GM21367 (cell line): ENCODE measurements around the gene CABP1.

Experiments used
- ATAC-seq: cut with Tn5 transposase; IDR thresholded peaks from one replicate; pipeline ENCODE4 v1.9.1; 2021; ENCODE audit not compliant: unreplicated experiment

Gene CABP1

DNA sequence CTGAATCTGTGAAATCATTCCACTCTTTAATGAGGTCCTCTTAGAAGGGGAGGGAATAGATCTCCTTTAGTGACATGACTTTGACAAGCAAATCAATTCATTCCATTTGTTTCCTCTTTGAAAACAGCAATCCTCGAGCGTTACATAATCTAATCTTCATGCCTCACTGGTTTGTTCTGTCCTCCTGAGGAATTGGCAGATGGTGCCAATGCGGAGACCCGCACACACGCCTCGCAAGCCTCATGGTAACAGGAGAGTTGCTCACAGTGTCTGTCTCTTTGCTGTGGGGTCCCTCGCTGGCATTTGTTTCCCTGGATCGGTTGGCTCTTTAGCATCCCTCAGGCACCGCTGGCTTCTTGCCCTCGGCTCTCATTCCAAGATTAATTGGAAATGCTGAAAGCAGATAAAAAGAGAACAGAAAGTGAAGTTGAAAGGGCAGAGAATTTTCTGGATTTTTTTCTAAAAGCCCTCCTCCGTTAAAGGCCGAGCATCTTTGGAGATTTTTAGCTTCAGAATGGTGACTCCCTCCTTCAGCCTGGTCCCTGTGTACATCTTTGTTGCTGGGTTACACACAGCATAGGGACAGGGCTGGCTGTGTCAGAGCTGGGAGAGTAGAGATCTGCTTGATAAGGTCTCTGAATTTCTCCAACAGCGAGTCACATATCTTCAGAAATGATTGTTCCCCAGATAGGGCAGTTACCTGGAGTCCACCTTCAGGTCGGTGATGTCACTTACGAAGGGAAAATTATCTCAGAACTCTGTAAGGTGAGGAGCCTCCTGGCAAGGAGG, 10.1 kb upstream of the CABP1 start:
- ATAC-seq, result no peak

DNA sequence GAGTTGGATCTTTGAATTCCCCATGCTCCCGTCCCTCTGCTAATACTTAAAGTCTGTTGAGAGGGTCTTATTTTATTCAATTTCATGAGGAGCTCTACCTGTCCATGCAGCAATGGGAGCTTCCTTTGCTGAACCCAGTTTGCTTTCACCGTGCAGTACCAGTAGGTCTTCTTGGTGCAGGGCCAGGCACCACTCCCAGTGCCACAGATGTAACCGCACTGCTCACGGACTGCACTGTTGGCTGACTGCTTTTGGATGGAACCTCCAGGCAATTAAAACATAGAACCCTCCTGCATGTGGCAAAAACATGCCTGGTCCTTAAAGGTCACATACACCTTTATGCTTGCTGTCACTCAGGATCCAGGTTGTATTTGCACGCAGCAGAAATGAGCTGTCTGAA, 9.3 kb upstream of the CABP1 start:
- ATAC-seq, result no peak

DNA sequence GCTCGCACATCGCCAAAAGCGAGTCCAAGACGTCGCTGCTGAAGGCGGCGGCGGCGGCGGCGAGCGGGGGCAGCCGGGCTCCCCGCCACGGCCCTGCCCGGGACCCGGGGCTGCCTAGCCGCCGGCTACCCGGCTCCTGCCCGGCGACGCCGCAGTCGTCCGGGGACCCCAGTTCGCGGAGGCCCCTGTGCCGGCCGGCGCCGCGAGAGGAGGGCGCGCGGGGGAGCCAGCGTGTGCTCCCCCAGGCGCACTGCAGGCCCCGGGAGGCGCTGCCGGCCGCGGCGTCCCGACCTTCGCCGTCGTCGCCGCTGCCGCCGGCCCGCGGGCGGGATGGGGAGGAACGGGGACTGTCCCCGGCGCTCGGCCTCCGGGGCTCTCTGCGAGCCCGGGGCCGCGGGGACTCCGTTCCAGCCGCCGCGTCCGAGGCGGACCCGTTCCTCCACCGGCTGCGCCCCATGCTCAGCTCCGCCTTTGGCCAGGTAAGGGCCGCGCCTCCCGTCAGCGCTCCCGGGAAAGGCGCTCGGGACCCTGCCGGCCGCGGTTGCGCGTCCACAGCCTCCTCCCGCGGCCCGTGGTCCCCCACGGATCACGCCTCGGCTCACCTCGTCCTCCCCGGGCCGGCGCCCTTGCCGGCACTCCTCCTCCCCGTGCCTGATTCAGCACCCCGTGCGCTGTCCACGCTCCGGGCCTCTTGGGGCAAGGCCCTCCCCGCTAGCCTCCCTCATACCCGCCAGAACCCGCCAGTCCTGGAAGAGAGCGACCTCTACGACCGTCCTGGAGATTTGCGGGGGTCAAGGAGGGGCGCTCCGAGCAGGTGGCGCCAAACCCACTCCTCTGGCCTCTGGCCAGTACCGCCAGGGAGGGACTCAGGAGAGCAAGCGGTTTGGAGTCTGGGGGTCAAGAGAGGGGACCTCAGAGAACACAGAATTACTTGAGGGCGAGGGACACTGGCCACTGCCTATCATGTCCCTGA, 721 bp downstream of the CABP1 start:
- no peak for ATAC-seq

DNA sequence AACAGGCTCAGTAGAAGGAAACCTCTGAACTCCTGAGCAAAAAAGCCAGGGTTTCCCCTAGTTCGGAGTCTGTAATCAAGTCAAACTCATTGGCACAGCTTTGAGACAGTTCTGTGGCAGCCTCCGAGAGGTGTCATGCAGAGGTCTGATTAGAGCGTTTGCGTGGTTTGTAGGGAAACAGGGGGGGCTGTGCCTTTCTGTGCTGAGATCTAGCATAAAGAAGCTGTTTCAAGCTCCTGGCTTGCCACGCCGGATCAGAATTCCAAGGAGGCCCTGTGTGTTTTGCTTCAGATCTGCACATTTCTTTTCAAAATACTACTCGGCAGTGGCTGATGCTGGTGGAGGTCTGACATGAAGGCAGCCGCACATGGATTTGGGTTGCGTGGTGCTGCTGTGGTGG, 1.7 kb downstream of the CABP1 start:
- ATAC-seq, result no peak

DNA sequence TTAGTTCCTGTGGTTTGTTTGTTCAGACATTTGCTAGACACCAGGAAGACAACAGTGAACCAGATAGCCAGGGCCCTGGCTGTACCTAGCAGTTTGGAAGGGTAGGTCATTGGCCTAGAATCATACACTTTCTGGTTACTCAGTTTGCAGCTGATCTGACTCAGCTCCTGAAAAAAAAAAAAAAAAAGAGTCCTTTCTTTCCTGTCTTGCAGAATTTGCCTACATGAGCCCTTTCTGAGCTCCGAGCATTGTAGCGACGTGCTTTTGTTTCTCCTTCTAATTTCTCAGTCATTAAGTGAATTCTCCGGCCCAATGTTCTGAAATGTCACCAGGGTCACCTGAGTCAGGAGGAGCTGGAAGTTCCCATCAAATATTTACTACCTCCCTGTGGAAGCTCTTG, 2.4 kb downstream of the CABP1 start:
- ATAC-seq, result no peak

DNA sequence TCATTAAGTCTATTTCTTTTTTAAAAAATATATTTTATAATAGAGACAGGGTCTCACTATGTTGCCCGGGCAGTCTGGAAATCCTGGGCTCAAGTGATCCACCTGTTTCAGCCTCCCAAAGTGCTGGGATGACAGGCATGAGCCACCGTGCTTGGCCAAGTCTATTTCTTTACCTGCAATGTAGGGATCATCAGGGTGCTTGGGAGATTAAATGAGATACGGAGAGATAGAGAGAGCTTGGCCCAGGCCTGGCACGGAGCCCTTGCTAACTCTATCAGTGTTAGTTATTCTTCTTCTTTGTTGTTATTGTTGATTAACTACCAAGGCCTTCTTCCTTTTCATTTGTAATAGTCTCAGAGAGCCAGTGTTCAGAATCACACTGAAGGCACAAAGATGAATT, 3.1 kb downstream of the CABP1 start:
- no peak for ATAC-seq

DNA sequence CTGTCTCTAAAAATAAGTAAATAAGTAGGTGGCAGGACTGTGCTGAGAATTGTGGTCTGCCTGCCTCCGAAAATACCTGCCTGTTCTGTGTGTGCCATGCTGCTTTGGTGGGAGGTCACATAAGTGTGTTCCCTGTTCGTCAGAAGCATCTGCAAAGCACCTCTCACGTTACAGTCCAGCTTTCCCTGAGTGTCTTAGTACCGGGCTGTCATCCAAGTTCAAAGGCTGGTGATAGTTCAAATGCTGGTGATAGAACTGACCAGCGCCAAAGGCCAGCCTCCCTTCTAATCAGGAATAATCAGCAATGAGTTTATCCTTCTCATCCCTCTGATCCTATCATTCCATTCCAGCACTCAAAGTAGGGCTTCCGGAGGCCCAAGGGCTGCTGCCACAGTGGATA, 5.6 kb downstream of the CABP1 start:
- no peak for ATAC-seq

DNA sequence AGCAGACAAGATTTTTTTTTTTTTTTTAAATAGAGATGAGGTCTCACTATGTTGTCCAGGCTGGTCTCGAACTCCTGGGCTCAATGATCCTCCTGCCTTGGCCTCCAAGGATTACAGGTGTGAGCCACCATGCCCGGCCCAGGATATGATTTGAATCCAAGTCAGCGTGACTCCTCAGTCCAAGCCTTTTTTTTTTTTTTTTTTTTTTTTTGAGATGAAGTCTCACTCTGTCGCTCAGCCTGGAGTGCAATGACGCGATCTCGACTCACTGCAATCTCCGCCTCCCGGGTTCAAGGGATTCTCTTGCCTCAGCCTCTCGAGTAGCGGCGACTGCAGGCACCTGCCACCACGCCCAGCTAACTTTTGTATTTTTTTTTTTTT, 6.9 kb downstream of the CABP1 start:
- no peak for ATAC-seq

DNA sequence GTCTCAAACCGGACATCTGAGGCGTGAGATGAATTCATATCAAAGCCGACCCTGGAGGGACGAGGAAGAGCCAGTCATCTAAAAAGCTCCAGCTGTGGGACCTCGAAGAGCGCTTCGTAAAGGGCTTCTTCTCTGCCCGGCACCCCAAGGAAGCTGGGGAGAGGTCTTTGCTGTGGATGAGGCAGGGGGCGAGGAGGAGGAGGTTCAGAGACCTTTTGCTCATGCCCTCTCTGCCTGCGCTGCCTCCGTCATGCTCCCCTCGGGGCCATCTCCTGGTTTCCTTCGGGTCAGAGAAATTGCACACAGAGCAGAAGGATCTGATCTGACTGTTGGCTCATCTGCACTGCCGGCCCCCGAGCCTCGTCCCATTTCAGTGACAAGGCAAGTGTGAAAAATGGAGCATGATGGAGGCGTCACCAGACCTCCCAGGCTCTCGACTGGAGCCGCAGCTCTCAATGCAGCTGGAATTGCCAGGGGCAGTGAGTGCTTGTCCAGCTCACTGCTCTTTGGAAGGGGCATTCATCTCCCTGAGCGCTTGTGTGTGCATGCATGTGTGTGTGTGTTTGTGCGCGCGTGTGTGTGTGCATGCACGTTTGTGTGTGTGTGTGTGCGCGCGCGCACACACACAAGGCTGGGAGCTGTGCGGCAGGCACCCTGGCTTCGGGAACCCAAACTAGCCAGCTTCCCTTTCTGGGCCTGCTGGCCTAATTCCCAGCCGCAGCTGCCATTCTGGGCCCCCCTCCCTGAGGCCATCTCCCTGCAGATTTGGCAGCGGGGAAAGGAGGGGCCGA, 9.2 kb downstream of the CABP1 start:
- no peak for ATAC-seq

DNA sequence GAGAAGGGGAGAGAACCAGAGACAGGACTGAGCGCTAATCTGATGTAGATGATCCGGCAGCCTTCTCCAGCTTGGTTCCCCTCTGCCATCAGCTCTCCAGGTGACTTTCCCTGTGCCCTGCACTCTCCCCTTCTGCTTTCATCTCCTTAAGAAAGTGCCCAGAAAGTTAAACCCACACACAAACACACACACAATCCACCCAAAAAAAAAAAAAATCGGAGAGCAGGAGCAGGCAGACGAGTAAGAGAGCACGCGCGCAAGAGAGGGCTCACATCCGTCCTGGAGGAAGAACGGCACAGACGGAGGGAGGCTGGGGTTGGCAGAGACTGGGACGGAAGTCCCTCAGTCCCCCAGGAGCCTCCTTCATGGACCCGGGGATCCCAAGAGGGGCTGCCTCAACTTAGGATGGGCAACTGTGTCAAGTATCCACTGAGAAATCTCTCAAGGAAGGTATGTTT, 9.8 kb downstream of the CABP1 start:
- ATAC-seq, result no peak

DNA sequence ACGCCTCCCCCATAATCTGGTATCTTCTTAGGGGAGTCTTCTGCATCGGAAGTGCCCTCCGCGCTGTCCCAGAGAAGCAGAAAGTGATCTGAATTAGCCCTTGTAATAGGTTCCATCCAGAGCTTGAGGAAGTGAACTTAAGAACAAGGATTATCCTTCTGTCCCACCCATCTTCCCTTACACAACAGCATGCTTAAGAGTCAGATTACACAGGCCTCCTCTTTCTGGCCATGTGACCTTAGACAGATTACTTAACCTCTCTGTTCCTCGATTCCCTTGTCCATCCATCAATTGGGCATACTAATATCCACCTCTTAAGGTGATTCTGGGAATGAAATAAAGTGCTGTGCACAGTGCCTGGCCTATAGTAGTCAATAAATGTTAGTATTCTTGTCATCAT, 11.4 kb downstream of the CABP1 start:
- no peak for ATAC-seq

DNA sequence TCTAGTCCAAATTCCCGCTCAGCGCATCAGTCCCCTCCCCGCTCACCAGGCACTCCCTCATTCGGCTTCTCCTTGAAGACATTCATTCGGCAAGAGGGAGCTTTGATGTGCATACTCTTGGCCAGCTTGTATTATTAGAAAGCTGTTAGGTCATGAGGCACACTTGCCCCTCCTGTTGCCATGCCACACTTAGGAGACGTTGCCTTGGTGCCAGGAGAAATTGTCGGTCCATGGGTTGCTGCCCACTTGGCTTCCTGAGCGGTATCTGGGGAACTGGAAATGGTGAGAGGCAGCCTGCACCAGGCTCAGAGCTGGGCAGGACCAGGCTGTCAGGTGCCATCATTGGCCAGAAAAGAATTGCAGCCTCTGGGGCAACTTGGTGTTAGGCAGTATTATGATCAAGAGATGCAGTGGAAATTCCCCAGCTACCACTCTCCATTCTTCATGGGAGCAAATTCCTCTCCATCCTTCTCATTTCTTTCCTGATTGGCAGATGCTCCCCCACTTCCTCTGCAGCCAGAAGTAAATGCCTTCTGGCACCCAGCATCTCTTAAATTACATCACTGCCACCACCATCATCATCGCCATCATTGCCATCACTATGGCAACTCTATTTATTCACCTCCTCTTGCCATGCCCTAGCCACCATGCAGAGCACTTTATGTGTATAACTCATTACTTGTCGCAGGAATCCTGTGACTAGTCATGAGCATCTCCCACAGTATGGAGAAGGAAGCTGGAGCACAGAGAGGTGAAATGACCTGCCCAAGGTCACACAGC, 12.4 kb downstream of the CABP1 start:
- no peak for ATAC-seq

DNA sequence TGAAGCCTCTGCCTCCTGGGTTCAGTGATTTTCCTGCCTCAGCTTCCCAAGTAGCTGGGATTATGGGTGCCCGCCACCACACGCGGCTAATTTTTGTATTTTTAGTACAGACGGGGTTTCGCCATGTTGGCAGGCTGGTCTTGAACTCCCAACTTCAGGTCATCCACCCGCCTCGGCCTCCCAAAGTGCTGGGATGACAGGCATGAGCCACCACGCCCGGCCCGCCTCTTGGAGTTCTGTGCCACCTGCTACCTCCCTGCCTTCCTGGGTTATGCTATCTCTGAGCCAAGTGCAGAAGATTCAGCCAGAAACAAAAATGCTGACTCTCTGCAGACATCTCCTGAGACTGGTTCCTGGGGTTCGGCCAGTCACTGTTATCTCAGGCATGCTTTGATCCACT, 13.2 kb downstream of the CABP1 start:
- ATAC-seq, result no peak

DNA sequence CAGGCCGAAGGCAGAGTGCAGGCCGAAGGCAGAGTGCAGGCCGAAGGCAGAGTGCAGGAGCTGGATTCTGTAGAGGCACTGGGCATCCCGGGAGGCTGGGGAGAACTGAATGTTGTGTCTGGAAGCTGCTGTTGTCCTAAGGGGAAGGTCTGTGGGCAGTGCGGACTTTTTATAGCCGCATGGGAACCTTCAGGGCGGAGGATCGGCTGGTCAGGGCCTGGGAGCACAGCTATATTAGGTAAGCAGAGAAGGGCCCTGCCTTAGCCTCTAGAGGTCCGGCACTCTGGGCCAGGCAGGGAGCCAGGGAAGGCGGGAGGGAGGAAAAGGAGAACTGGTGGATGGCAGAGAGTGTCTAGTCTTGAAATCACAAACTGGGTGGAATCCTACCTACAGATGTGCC, 14.2 kb downstream of the CABP1 start:
- ATAC-seq, result no peak

DNA sequence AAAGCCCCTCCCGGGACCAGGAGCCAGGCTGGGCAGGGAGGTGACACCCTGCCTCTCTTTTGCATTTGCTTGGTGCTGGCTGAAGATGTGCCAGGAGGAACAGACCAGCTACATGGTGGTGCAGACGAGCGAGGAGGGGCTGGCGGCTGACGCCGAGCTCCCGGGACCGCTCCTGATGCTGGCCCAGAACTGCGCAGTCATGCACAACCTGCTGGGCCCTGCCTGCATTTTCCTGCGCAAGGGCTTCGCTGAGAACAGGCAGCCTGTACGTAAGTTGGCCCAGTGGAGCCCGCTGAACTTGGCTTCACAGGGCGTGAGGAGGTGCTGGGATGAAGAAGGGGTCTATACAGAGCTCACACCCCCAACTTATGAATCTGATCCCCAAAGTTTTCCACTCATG, 15.6 kb downstream of the CABP1 start:
- no peak for ATAC-seq

DNA sequence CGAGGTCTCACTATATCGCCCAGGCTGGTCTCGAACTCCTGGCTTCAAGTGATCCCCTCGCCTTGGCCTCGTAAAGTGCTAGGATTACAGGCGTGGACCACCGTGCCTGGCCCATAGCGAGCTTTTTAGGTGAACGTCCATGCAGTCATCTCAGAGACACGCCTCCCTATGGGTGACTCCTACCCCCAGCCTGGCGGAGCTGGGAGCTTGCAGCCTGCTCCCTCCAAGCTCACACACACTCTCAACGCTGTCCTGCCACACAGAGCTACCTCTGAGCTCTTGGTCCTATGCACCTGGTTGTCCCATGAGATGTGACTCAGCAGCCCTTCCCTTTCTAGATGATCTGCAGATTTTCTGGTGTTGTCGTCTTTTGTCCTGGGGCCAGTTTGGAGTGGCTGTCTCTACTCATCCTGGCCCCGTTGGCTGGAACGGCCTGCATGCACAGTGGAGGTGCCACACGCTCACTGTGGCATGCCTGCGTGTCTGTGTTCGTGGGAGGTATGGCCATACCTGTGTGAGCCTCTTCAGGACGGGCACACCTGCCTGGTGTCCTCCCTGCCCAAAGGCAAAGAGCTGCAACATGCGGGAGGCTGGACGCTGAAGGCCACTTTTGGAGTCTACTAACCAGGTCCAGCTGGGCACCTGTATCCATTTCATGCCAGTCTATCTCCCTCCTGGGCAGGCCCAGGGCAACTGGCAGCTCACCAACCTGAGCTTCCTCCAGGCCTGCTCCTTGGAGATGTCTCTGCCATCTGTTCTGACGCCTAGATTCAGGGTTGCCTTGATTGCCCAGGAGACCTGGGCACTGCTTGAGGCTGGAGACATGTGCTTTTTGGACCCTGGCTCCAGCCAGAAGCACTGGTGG, 18.1 kb downstream of the CABP1 start:
- ATAC-seq, result no peak

DNA sequence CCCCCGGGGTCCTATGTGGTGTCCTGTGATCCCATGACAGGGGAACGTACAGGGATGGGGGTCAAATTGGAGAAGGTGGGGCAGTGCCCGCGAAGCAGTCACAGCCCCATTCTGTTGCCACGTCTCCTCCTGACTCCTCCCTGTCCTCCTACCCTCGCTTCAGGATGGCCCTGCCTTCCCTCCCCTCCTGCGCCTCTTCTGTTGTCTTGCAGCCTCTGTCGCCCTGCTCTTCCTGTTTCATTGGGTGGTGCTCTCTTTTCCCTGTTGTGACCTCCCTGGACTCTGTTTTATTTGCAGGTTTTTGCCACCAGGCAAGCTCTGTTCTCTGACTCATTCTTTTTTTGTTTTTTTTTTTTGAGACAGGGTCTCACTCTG, 18.7 kb downstream of the CABP1 start:
- no peak for ATAC-seq

DNA sequence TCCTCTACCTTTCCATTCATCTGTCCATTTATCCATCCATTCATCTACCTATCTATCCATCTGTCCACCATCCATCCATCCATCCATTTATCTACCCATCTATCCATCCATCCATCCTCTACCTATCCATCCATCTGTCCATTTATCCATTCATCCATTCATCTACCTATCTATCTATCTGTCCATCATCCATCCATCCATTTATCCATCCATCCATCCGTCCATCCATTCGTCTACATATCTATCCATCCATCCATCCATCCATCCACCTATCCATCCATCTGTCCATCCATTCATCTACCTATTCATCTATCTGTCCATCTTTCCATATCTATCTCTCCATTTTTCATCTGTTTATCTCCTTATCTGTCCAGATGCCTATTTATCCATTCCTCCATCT, 21.0 kb downstream of the CABP1 start:
- ATAC-seq, result no peak

DNA sequence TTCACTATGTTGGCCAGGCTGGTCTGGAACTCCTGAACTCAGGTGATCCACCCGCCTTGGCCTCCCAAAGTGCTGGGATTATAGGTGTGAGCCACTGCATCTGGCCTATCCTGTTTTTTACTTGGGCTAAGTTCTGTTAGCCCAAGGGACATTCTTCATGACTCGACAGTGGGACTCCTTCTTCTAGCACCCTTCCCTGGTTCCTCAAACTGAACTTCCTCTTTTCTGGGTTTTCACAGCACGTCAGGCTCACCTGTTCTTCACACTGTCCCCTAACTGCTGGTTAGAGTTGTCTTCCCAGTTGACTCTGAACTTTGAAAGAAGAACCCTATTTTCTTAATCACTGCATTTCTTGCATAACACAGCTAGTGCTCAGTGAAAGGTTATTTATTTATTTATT, 22.5 kb downstream of the CABP1 start:
- ATAC-seq, result no peak

DNA sequence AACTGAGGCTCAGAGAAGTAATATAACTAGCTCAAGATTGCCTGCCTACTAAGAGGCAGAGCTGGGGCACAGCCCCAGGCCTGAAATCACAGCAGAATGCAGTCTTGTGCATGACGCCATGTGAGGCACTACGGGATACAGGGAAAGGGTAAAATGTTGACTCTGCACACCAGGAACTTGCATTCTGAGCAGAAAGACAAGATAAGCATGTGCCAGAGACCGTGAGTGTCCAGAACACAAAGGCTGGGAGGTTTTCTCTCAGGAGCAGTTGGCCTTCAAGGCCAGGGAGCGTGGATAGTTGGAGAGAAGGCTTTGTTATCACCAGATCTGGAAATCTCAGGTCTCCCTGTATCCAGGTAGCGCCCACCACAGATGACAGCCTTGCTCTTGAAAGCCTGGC, 23.3 kb downstream of the CABP1 start:
- no peak for ATAC-seq
